NCI-H748 (cell line): ENCODE data around the gene TPRA1.
"Not testable (repeated sequence)": the region's sequence is repeated elsewhere in the genome, so short reads cannot be mapped to it uniquely, and the experiment has no call there.

Source experiments
- DNase-seq: peaks from one replicate; lab custom pipeline; 2025; ENCODE audit not compliant: unreplicated experiment; lab: John Stamatoyannopoulos, UW

TPRA1 gene

DNA sequence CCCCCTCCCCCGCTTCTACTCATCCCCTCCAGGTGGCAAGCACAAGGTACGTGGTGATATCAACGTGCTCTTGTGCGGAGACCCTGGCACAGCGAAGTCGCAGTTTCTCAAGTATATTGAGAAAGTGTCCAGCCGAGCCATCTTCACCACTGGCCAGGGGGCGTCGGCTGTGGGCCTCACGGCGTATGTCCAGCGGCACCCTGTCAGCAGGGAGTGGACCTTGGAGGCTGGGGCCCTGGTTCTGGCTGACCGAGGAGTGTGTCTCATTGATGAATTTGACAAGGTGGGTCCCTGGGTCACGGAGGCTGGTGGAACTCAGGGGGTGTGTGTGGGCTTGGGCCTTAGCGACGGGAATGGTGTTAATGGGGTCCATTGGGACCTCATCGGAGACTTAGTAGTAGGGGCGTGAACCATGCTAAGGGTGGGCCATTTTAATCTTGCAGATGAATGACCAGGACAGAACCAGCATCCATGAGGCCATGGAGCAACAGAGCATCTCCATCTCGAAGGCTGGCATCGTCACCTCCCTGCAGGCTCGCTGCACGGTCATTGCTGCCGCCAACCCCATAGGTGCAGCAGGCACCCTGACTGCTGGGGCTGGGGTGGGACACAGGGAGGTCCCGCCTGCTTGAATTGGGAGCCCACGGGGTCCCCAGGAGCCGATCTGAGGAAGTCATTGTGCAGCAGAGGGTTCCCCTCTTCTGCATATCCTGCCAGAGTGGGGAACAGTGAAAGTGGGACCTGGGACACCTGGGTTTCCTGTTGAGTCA, 26.5 kb upstream of the TPRA1 start:
- no peak for DNase-seq

DNA sequence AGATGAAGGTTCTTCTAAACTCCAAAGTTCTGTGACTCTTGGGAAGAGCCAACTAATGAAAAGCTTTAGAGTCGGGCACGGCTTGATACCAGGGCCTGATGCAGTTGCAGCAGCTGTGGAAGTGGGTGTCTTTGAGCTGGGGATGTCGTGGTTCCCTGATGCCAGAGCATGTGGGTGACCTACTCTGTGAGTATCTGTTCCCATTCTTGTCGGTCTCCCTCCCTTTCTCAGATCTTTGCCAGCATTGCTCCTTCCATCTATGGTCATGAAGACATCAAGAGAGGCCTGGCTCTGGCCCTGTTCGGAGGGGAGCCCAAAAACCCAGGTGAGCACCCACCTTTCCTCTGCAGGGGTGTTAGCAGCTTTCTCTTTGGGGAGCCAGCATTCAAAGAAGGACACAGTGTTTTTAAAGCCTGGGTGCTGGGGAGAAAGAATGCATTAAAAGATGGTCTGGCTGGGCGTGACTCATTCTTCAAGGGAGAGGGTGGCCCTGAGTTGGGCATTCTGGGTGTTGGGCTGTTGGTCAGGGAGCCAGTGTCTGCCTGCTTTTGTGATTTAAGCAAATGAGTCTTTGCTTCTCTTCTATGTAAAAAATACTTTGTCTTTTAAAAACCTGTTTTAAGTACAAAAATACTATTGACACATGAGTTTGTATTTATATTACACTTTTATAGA, 25.2 kb upstream of the TPRA1 start:
- no peak for DNase-seq

DNA sequence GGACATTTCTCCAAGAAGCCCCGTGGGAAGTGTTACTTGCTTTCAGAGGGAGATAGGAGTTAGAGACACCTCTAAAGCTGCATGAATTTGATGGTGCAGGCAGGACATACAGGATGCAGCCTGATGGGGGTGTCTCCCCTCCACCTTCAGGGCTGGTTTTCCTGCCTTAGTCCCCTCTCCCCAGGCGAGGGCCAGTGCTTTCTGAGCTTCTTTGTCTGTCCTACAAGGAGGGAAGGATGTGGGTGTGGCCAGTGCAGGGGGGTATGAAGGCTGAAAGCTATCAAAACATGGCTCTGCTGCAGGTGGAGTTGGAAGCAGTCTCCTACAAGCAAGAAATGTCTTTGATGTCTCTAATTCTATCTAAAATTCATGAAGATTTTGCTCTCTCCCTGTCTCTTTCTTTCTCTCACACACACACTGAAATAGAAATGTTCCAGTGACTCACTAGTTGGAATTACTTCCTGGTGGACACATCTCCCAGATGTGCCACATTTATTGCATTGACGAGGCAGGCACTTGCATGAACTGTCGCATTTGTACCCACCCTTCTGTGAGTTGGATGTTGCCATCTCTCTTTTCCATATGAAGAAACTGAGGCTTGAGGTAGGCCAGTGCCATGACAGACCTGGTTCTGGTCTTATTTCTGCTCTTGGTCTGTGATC, 24.5 kb upstream of the TPRA1 start:
- DNase-seq: no peak

DNA sequence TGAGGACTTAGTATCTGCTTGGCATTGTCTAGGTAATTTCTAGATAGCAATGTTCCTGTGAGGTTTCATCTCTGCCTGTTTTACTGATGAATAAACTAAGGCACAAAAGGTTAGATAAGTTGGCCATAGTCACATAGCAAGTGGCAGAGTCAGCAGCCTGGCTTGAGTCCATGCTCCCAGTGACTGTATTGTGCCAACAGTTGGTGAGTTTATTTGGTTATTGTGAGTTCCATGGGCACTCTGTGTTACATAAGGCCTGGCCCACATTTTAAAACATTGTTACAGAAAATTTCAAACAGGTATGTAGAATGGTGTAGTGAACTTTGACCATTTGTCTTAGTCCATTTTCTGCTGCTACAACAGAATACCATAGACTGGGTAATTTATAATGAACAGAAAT, 22.9 kb upstream of the TPRA1 start:
- no peak for DNase-seq

DNA sequence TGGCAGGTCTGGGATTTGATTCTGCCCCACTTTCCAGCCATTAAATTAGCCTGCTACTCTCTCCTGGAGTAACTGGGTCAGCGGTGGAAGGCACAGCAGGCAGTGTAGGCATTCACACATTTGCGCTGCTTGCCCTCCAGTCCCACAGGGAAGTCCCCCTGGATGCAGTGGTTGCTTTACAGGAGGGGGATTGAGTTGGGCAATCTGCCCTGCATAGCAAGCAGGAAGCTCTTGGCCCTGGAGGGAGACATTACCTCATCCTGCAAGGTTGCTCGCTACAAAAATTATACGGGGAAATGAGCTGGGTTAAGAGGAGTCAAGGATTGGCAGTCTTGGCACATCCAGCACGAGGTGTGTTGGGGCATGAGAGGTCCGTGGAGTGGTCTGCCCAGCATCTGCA, 22.4 kb upstream of the TPRA1 start:
- no peak for DNase-seq

DNA sequence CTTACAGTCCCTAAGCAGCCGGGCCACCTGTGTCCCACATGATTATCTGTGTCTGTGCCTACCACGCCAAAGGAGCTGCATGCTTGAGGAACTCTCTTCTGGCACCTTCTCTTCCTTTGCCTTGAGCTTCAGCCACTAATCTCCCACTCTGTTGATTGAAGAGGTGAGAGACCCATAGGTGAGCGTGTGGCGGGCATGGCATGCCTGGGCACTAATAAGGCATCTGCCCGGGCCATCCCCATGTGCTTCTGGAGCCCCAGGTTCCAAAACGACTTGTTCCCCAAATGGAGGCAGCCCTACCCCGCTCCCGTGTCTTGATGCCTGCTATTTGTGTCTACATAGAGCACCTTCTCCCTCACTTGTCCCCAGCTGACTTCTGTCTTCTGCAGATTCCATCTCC, 20.7 kb upstream of the TPRA1 start:
- DNase-seq: no peak

DNA sequence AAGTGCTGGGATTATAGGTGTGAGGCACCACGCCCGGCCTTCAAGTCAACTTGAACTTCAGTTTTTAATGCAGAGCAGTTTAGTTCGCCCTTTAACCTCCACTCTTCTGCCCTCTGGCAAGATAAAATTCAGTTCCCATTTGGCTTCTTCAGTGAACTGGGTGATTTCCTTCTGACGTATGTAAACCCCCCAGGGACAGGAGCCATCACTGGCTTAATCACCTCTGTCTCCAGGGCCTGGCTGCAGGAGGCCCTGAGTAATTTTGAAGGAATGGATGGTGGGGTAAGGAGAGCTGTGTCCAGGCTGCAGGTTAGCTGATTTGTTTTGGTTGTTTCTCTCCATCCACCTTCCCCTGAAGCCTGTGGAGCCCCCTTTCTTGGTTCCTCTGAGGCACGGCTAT, 19.6 kb upstream of the TPRA1 start:
- DNase-seq: no peak

DNA sequence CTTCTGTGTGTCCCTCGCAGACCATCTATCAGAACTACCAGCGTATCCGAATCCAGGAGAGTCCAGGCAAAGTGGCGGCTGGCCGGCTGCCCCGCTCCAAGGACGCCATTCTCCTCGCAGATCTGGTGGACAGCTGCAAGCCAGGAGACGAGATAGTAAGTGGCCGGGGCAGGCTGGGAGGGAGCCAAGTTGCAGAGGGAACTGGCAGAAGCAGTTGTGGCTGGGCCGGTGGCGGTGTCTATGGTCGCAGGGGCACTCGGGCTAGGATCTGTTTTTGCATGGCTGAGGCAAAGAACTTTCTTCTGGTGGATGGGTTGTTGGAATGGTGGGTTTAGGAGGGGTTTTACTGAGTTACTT, 17.8 kb upstream of the TPRA1 start:
- DNase-seq: no peak

DNA sequence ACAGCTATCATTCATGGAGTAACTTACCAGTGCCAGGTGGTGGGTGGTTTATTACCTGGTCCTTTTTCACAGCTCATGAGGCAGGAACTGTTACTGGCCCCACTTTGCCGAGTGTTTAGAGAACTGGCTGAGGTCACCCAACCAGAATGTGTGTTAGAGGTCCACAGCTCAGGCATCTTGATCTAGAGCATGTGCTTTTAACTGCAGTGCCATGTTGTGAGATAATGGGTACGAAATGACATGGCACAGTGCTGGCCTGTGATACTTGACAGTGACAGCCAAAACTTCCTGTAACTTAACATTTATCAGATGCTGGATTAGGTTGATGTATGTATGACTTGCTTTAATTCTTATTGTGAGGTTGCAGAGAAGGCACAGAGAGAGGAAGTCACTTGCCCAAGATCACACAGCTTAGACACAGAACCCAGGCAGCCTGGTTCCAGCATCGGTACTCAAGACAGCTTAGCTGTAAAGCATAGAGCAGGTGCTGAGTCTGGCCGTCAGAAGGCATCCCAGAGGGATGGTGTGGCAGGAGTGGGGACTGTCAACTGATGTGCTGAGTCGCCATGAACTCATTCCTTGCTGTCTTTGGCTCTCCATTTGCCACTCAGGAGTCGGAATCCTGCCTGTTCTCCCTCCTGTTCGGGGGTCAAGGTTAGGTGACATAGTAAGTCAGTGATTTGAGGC, 17.3 kb upstream of the TPRA1 start:
- DNase-seq: no peak

DNA sequence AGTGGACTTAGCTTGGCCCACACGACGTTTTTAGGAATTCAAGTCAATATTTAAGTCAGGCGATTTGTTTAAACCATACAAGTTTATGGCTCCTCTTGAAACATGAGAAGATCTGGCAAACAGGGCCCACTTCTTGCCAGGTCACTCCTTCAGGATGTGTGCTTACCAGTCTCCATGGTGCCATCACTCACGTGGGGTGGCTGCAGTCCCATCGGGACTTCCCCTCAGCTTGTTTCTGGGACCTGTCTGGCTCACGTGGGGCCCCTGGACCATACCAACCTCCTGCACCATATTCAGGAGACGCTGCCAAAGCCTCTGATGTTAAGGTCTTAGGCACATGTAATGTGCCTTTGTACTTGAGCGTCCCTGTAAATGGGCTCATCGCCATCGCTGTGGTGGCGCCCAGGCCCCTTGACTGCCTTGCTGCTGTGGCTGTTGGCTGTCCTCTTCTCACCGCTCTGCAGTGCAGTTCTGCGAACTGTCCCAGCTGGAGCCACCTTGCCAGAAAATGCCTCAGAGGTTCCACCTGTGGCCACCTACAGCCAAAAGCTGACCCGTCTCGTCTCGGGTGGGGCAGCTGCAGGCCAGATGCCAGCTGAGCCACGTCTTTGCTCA, 16.6 kb upstream of the TPRA1 start:
- no peak for DNase-seq

DNA sequence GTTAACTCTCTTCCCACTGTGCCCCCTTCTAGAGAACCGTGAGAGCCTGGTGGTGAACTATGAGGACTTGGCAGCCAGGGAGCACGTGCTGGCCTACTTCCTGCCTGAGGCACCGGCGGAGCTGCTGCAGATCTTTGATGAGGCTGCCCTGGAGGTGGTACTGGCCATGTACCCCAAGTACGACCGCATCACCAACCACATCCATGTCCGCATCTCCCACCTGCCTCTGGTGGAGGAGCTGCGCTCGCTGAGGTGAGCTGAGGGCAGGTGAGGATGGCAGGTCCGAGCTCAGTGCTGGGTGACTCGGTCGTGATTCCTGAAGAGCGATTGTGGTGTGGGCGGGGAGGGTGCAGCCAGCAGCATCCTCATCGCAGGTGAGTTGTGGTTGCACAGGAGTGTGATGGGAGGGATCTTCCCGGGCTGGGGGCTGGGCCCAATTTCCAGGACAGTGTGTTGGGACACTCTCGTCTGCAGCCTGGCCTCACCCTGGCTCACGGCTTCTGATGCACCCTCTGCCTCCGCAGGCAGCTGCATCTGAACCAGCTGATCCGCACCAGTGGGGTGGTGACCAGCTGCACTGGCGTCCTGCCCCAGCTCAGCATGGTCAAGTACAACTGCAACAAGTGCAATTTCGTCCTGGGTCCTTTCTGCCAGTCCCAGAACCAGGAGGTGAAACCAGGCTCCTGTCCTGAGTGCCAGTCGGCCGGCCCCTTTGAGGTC, 15.7 kb upstream of the TPRA1 start:
- no peak for DNase-seq

DNA sequence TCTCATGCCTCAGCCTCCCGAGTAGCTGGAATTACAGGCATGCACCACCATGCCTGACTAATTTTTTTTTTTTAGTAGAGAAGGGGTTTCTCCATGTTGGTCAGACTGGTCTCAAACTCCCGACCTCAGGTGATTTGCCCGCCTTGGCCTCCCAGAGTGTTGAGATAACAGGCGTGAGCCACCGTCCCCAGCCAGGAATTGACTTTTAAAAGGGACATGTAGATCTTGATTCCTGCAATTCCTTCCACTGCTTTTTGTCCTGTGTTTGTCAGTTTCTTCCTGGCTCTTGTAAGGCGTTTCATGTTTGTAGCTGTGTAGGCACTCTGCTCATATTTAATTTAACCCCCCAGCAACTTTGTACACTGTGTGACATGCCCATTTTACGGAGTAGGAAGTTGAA, 15.0 kb upstream of the TPRA1 start:
- DNase-seq: not testable (repeated sequence)

DNA sequence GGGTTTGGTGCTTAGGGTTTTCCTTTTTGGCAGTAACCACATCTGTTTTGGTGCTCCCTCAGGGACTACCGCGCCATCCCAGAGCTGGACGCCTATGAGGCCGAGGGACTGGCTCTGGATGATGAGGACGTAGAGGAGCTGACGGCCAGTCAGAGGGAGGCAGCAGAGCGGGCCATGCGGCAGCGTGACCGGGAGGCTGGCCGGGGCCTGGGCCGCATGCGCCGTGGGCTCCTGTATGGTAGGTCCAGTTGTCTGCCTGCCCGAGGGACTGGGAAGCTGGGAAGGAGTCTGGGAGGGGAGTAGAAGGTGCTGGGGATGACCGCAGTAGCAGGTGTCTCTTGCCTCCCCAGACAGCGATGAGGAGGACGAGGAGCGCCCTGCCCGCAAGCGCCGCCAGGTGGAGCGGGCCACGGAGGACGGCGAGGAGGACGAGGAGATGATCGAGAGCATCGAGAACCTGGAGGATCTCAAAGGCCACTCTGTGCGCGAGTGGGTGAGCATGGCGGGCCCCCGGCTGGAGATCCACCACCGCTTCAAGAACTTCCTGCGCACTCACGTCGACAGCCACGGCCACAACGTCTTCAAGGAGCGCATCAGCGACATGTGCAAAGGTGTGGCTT, 14.1 kb upstream of the TPRA1 start:
- no peak for DNase-seq

DNA sequence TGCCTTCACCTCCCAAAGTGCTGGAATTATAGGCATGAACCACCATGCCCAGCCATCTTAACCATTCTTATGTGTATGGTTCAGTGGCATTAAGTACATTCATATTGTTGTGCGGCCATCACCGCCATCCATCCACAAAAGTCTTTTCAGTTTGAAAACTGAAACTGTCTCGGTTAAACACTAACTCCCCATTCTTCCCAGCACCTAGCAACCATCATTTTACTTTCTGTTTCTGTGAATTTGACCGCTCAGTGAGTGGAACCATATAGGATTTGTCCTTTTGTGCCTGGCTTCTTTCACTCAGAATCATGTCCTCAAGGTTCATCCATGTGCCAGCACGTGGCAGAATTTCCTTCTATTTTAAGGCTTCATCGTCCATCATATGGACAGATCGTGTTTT, 13.5 kb upstream of the TPRA1 start:
- no peak for DNase-seq

DNA sequence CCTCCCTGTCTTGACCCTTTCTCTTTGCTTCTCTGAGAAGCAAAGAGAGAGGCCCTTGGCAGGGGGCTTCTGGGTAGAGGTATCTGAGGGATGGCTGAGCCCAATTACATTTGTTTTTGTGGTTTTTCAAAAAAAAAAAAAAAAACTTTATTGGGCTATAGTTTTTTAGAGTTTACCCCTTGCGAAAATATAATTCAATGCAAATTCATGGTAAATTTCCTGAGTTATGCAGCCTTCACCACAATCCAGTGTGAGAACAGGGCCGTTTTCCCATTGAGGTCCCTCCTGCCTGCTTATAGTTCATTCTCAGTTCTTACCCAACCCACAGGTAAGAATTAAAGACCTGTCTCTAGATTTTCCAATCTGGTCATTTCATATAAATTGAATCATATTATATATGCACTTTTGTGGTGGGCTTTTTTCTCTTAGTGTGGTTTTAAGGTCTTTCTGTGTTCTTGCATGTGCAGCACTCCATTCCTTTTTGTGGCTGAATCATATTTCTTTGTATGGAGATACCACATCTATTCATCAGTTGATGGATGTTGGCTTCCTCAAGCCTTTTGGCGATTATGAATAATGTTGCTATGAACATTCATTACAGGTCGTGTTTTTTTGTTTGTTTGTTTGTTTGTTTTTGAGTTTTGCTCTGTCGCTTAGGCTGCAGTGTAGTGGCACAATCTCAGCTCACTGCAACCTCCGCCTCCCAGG, 10.4 kb upstream of the TPRA1 start:
- DNase-seq: no peak

DNA sequence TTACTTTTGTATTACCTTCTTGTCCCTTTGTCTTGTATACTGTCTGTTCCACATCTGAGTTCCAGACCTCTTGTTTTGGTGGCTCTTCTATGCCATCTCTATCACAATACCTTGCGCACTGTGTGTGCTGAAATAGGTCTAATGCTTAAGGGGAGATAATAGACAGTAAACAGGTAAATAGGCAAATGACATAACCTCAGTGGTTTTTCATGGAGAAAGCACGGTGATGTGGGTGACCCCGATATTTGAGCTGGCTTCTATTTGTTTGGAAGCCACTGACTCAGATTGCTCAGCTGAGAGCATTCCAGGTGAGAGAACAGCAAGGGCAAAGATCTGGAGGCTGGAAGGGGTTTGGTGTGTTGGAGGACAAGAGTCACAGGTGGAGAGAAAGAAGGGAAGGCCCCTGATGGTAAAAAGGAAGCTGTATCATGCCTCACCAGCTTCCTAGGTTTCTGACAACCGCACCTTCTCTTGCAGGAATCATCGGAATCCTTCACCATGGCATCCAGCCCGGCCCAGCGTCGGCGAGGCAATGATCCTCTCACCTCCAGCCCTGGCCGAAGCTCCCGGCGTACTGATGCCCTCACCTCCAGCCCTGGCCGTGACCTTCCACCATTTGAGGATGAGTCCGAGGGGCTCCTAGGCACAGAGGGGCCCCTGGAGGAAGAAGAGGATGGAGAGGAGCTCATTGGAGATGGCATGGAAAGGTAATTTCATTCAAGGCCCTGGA, 8.5 kb upstream of the TPRA1 start:
- DNase-seq: no peak

DNA sequence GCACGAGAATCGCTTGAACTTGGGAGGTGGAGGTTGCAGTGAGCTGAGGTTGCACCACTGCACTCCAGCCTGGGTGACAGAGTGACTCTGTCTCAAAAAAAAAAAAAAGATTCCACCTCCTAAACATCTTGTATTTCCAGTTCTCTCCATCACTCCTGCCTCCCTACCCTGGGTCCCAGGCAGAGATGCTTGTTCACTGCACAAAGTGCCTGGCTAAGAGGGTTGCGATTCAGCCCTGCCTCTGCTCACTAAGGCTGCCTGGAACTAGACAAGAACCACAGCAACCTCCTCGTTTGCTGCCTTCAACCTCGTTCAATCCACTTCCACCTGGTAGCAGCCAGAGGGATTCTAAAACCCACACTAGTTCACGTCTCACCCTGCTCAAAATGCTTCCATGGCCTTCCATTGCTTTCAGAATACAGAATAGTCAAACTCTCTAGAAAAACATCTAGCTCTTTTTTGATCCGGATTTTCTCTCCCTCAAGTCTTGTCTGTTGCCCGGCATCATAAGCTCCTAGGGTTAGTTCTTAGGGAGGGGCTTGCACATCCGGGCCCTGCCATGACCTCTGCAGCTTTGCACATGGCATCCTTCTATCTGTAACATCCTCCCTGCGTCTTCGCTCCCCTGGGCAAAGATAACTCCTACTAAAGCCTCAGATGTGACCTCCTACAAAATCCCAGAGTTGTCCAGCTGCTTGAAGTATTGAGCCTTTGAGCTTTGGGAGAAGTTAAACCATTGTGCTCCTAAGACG, 6.7 kb upstream of the TPRA1 start:
- DNase-seq: no peak

DNA sequence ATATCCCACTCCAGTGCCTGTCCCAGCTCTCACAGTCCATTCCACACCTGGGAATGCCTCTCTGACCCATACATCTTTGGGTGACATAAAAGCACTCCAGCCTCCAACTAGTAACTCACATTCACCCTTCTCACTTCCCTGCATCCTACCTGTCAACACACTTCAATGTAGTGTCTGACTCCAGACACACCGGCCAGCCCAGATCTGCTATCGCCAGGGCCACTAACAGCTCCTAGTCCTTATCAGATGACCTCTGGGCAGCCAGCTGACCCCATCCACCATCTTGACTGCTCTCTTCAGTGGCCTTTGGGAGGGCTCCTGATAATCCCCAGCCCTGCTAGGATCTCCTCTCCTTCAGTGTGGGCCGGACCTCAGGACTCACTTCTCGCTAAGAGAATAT, 4.8 kb upstream of the TPRA1 start:
- DNase-seq: no peak
